Duodenal mucosa (tissue), 2 donors: ENCODE data around the gene MRFAP1.

ENCODE experiments used
- H3K27ac ChIP-seq: one replicate; pipeline ENCODE4 v1.7.0; 2013; ENCODE audit warnings: low read depth, low read length
- H3K27me3 ChIP-seq, 2 donors: one replicate each; pipeline ENCODE4 v1.7.0; 2013; ENCODE audit warnings: low read length in 2 of 2, control low read depth in 1 of 2; ENCODE audit not compliant: insufficient read depth in 2 of 2, control insufficient read depth in 1 of 2
- H3K36me3 ChIP-seq, 2 donors: one replicate each; pipeline ENCODE4 v1.7.0; 2013; ENCODE audit warnings: low read length in 2 of 2, control low read depth in 1 of 2; ENCODE audit not compliant: insufficient read depth in 2 of 2, control insufficient read depth in 1 of 2
- H3K4me1 ChIP-seq, 2 donors: one replicate each; pipeline ENCODE4 v1.7.0; 2013; ENCODE audit warnings: low read length in 2 of 2, control low read depth in 1 of 2; ENCODE audit not compliant: insufficient read depth in 2 of 2, control insufficient read depth in 1 of 2
- H3K4me3 ChIP-seq, 2 donors: one replicate each; pipeline ENCODE4 v1.7.0; 2013; ENCODE audit warnings: low read length in 2 of 2, low read depth in 1 of 2
- H3K9ac ChIP-seq, 2 donors: one replicate each; pipeline ENCODE4 v1.7.0; 2013; ENCODE audit warnings: low read length in 2 of 2, low read depth in 1 of 2
- H3K9me3 ChIP-seq, 2 donors: one replicate each; pipeline ENCODE4 v1.7.0; 2013; ENCODE audit warnings: low read length in 2 of 2, control low read depth in 1 of 2; ENCODE audit not compliant: control insufficient read depth in 1 of 2

MRFAP1 gene

GRCh38 chr4:6609415-6610079, 30.9 kb upstream of the MRFAP1 start:
- H3K36me3 ChIP-seq: peaks cover 27 to 78% of the 10 kb centered on the region in 2 donors
- H3K27me3 ChIP-seq: no peaks in the 10 kb centered on the region
- H3K27ac ChIP-seq: no peak overlapping the region
- no peak overlapping the region for H3K9ac ChIP-seq
- no peaks in the 10 kb centered on the region for H3K4me1 ChIP-seq
- no peak overlapping the region for H3K4me3 ChIP-seq
- H3K9me3 ChIP-seq: peaks cover 4 to 7% of the 10 kb centered on the region in 2 donors

- no peaks in the 10 kb centered on the region for H3K9me3 ChIP-seq
- H3K27ac ChIP-seq: no peak overlapping the region
- no peaks in the 10 kb centered on the region for H3K4me1 ChIP-seq
- no peak overlapping the region for H3K4me3 ChIP-seq
- H3K27me3 ChIP-seq: no peaks in the 10 kb centered on the region
- H3K36me3 ChIP-seq: peaks cover 22 to 70% of the 10 kb centered on the region in 2 donors
- H3K9ac ChIP-seq: no peak overlapping the region
Measured at GRCh38 chr4:6610856-6611430, 29.5 kb upstream of the MRFAP1 start.

GRCh38 chr4:6612961-6613675, 27.4 kb upstream of the MRFAP1 start:
- Histone ChIP-seq H3K27ac (no peak overlapping the region), H3K4me1 (no peaks in the 10 kb centered on the region), H3K9ac (no peak overlapping the region), H3K4me3 (no peak overlapping the region), H3K9me3 (no peaks in the 10 kb centered on the region), H3K27me3 (no peaks in the 10 kb centered on the region), H3K36me3 (peaks cover 35 to 68% of the 10 kb centered on the region in 2 donors)

DNA sequence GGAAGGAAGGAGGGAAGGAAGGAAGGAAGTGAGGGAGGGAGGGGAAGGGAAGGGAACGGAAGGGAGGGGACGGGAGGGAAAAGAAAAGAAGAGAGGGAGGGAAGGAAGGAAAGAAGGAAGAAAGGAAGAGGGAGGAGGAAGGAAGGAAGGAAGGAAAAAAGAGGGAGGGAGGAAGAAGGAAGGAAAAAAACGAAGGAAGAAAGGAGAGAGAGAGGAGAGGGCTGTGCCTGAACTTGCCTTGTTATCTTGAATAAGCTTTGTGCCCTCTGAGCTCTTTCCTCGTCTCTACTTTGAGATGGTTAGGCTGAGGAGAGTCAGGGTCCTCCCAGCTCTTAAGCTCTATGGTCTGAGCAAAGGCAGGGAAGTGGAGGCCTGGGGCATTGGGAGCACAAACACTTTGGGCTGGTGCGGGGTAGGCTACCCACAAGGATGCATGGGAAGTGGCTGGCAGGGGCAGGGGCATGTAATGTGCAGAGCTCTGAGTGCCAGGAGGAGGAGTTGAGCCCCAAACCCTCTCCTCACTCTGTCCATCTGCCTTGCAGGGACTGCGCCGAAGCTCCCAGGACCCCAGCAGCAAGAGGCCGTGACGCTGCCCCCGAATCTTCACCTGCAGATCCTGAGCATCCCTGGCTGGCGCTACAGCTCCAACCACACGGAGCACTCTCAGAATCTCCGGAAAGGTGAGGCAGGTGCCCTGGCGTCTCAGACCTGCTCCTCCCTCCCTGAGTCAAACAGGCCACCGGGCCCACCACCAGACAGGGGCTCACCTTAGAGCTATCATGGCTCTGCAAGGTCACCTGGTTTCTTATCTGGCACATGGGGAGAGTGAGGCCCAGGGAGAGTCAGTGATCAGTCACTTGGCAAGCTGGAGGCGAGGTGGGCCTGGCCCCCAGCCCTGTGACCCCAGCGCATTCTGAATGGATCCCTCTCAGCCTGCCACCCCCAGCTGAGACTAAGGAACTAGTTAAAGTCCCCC, 26.5 kb upstream of the MRFAP1 start:
- Histone ChIP-seq H3K27me3 (no peaks in the 10 kb centered on the region), H3K36me3 (peaks cover 35 to 67% of the 10 kb centered on the region in 2 donors)

DNA sequence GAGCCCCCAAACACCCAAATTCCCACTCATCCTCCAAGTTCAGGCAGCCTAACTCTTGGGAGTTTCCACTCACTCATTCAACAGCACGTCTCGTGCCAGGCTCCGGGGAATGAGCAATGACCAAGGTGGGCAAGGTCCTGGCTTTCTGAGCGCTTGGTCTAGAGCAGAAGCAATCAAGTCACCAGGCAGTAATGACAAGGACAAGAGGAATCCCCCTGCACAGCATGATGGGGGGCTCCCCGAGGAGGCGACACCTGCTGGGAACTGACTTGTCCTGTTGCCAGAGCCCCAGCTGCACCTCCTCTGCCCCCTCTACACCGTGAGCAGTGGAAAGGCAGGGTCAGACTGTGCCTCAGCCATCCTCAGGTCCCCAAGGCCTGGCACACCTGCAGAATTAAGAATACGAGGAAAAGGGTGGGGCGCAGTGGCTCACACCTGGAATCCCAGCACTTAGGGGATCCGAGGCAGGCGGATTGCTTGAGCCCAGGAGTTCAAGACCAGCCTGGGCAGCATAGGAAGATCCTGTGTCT, 25.7 kb upstream of the MRFAP1 start:
- no peak overlapping the region for H3K4me3 ChIP-seq
- no peak overlapping the region for H3K9ac ChIP-seq
- H3K36me3 ChIP-seq: peaks cover 35 to 68% of the 10 kb centered on the region in 2 donors
- H3K4me1 ChIP-seq: no peaks in the 10 kb centered on the region
- H3K27me3 ChIP-seq: no peaks in the 10 kb centered on the region
- no peaks in the 10 kb centered on the region for H3K9me3 ChIP-seq
- H3K27ac ChIP-seq: no peak overlapping the region

More for the DNA sequence above, 26.5 kb upstream of the MRFAP1 start:
- H3K4me1 ChIP-seq: no peaks in the 10 kb centered on the region
- H3K4me3 ChIP-seq: no peak overlapping the region
- H3K27ac ChIP-seq: no peak overlapping the region
- H3K9me3 ChIP-seq: no peaks in the 10 kb centered on the region
- H3K9ac ChIP-seq: no peak overlapping the region

DNA sequence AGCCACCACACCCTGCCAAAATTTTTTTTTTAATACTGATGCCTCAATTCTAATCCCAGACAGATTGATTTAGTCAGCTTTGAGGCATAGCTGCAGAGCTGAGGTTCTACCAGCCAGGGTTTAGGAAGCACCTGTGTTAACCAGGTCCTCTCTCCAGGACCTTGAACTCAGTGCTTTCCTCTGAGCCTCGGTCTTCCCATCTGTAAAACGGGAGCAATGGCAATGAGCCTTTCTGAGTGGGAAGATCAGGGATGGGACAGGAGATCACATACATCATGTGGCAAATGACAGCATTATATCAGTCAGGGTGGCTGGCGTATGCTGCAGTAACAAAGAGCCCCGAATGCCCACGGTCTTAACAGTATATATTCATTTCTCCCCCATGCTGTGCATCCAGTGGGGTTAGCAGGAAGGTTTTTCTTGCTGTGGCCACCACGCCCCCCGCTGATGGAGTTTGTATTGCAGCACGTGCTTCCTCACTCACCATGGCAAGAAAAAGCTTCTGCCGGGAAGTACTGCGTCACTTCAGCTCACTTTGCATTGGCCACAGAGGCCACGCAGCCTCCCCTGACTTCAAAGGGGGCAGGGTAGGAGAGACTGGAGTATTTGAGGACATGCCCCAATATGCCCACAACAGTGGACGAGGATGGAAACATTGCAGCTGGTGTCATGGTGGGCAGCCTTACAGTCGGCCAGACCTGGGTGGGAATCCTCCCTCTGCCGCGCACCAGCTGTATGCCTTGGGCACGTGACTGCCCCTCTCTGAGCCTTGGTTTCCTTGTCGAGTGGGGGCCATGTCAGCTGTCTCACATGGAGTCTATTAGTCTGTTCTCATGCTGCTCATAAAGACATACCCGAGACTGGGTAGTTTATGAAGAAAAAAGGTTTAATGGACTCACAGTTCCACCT, 24.1 kb upstream of the MRFAP1 start:
- Histone ChIP-seq H3K4me1 (no peaks in the 10 kb centered on the region), H3K27ac (no peak overlapping the region), H3K4me3 (no peak overlapping the region), H3K9ac (no peak overlapping the region), H3K9me3 (no peaks in the 10 kb centered on the region), H3K36me3 (peaks cover 25 to 60% of the 10 kb centered on the region in 2 donors), H3K27me3 (no peaks in the 10 kb centered on the region)

- Histone ChIP-seq H3K27me3 (no peaks in the 10 kb centered on the region), H3K36me3 (peaks cover 22 to 57% of the 10 kb centered on the region in 2 donors), H3K27ac (no peak overlapping the region), H3K9ac (no peak overlapping the region), H3K4me3 (no peak overlapping the region), H3K9me3 (no peaks in the 10 kb centered on the region), H3K4me1 (no peaks in the 10 kb centered on the region)
Measured at GRCh38 chr4:6617246-6617645, 23.2 kb upstream of the MRFAP1 start.

DNA sequence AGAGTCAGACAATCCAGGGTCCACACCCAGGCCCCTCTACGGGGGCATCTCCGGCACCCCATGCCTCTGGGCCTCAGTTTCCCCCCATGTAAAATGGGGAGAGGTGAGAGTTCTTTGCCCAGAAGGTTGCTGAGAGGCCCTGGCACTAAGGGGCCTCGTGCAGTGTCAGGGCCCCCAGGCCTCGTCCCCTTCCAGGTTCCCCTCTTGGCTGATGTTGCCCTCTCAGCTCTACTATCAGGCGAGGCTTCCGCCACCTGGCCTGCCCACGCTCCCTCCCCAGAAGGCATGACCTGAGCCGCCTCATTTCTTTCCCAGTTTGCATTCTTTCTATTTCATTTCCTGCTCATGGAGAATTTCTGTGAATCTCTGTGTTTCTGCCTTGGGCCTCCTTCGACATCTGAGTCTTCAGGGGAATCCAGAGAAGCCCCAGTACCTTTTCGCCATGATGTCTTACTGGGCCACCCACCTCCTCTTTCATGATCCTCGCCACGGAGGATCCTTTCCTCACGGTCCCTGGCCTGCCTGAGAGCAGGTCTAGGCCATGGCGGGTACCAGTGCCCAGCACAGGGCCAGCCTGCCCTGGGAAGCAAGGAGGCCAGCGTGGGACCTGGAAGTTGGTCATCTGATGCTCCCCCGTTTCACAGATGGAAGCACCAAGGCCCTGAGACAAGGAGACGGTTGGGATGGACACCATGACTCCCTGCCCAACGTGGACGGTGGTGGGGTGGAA, 21.9 kb upstream of the MRFAP1 start:
- Histone ChIP-seq H3K27ac (no peak overlapping the region), H3K4me3 (no peak overlapping the region), H3K36me3 (peaks cover 14 to 49% of the 10 kb centered on the region in 2 donors)

More for the DNA sequence above, 21.9 kb upstream of the MRFAP1 start:
- Histone ChIP-seq H3K4me1 (no peaks in the 10 kb centered on the region), H3K9ac (no peak overlapping the region), H3K27me3 (no peaks in the 10 kb centered on the region), H3K9me3 (no peaks in the 10 kb centered on the region)
